Measurements from ENCODE around the gene COL4A3.

Gene COL4A3

DNA sequence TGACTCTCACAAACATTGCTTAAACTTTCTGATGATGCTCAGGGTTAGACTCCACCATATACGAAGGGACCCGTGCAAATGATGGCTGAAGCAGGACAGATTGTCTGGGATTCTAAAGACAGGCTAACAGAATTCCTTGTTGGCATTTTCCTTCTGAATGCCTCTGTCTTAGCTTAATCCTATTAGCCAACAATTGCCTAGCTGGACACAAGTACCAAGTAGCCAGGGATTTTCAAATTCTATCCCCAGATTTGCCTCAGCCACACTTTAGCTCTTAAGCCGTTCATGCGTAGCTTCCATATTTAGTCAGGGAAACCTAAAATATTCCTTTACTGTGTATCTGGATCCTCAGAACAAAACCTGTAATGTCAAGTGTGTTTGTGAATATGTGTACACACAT is 40.0 kb downstream of the COL4A3 start:
- DNase-seq (ENCODE audit: low read depth), result no peak
- TF ChIP-seq CTCF (conservative IDR thresholded peaks at IDR 0.05; ENCODE audit: low read length), result no peak
- H3K4me3 ChIP-seq (ENCODE audit: low read length), result no peak overlapping the region

GRCh38 chr2:227205701-227206100 is 41.3 kb downstream of the COL4A3 start:
- no peak for TF ChIP-seq CTCF (conservative IDR thresholded peaks at IDR 0.05; ENCODE audit: low read length)
- no peak overlapping the region for H3K4me3 ChIP-seq (ENCODE audit: low read length)
- no peak for DNase-seq (ENCODE audit: low read depth)

GRCh38 chr2:227206406-227206805 is 42.0 kb downstream of the COL4A3 start:
- TF ChIP-seq CTCF (conservative IDR thresholded peaks at IDR 0.05; ENCODE audit: low read length), result no peak
- DNase-seq (ENCODE audit: low read depth), result no peak
- no peak overlapping the region for H3K4me3 ChIP-seq (ENCODE audit: low read length)

DNA sequence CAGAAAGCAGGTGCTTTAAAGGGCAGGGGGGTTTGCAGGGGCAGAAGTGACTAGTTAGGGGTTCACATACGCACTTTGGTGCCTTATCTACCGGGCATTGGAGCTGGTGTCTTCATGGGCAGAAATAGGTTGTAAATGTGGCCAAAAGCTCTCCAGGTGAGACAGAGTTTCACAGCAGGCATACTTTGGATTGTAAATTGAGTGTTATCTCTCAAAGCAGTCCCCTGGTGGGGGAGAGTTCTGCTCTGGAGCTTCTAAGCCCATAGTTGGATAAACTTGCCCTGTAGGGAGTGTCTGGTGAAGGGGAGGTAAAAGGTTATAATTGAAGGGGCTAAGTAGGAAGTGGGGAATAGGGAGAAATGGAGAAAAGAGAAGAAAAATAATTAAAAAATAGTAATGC is 43.1 kb downstream of the COL4A3 start:
- DNase-seq (ENCODE audit: low read depth), result no peak
- no peak for TF ChIP-seq CTCF (conservative IDR thresholded peaks at IDR 0.05; ENCODE audit: low read length)
- H3K4me3 ChIP-seq (ENCODE audit: low read length), result no peak overlapping the region

DNA sequence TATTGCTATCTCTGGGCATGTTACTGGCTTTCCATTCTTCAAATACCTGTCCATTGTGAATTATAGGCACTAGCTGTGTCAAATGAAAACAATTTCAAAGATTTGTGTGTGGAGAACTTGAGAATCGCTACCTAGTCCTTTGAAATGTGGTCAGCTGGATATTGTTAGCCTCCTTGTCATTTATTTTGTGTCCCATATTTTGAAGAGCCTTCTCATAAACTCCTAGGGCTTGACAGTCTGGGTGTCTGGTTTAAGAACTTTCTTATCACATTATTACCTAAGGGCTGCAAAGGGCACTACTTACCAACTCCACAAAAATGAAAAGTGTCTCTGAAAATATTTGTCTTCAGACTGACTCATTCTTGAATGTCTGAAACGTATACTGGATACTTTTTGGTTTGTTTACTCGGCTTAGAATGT is 50.2 kb downstream of the COL4A3 start:
- no peak for TF ChIP-seq CTCF (conservative IDR thresholded peaks at IDR 0.05; ENCODE audit: low read length)
- H3K4me3 ChIP-seq (ENCODE audit: low read length), result no peak overlapping the region
- DNase-seq (ENCODE audit: low read depth), result no peak

DNA sequence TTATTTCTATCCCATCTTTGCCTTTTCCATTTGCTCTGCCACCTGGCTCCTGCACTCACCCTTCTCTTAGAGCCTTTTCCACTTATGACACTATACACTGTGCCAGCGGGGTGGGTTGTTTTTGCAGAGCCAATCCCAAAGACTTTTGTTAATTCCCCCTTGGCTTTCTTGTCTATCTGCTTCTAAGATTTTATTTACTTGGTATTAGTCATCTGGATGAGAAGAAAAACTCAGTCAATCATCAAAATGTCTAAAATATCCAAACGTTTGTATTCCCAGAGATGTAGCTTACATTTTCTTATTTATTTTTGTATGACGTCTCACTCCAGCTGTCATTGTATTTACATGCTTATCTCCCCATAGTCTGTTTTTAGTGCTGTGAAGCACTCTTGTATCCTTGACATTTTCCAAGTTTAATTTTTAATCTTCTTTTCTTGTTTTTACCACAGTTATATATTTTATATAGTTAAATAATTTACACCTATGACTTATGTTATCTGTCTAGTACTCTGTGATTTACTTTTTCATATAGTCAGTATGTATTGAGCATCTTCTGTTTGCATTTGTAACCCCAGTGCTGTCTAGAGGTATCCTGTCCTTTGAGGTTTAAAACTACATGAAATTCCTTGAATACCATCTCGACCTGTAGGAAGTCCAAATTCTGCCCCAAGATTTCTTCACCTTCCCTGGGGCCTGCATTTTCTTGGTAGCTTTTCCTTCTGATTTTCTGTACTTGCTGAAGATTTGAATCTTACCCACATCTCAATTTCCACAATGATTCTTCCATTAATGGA is 55.1 kb downstream of the COL4A3 start:
- no peak overlapping the region for H3K4me3 ChIP-seq (ENCODE audit: low read length)
- no peak for TF ChIP-seq CTCF (conservative IDR thresholded peaks at IDR 0.05; ENCODE audit: low read length)
- DNase-seq (ENCODE audit: low read depth), result no peak

GRCh38 chr2:227221120-227221519 is 56.7 kb downstream of the COL4A3 start:
- H3K4me3 ChIP-seq (ENCODE audit: low read length), result no peak overlapping the region
- DNase-seq (ENCODE audit: low read depth), result no peak
- no peak for TF ChIP-seq CTCF (conservative IDR thresholded peaks at IDR 0.05; ENCODE audit: low read length)

All from AG10803 (cell line).